Activated naive CD4-positive, alpha-beta T cell treated with anti-CD3 and anti-CD28 coated beads for 36 hours (primary cell): ENCODE data around the gene PRSS22. TPM values are rescaled to one million over a fixed set of nuclear protein-coding genes. Genes with fewer than 3 reads are reported as not detected.
A peak's percentile ranks its signal among the peaks of the same experiment; 100 is the strongest.

Experiments
- CTCF ChIA-PET: fragments of 350-600 bp; sonication (Branson Sonifier 250); formaldehyde crosslinking; loops from one replicate; lab custom pipeline; 2021; ENCODE audit warnings: antibody characterized with exemption; lab: Charles Lee
- DNase-seq: peaks from one replicate; pipeline ENCODE4 v3.0.0-alpha.2; 2020
- H3K27ac Mint-ChIP-seq: one replicate; pipeline ENCODE4 v1.8.0; 2021; ENCODE audit warnings: mild to moderate bottlenecking, mixed read lengths
- H3K27me3 Mint-ChIP-seq: one replicate; pipeline ENCODE4 v1.8.0; 2021; ENCODE audit warnings: low read depth, mixed read lengths
- H3K36me3 Mint-ChIP-seq: one replicate; pipeline ENCODE4 v1.8.0; 2021; ENCODE audit warnings: low read depth, mixed read lengths
- H3K4me1 Mint-ChIP-seq: one replicate; pipeline ENCODE4 v1.8.0; 2021; ENCODE audit warnings: low read depth, mixed read lengths
- H3K4me3 Mint-ChIP-seq: one replicate; pipeline ENCODE4 v1.8.0; 2021; ENCODE audit warnings: mild to moderate bottlenecking, moderate library complexity, mixed read lengths
- H3K9me3 Mint-ChIP-seq: one replicate; pipeline ENCODE4 v1.8.0; 2021; ENCODE audit warnings: mixed read lengths
- intact Hi-C: fragments of 100-400 bp; cut with micrococcal nuclease; formaldehyde crosslinking; loops from one replicate; pipeline ENCODE4 v1.15.1; 2023
- total RNA-seq, 2 experiments: library from RNA; stranded (reverse); gene quantifications; one replicate each; pipeline ENCODE4 v1.2.3, GENCODE V29; 2021

Gene PRSS22
- total RNA-seq, 2 experiments from 2014 or later: not detected

- H3K4me3 Mint-ChIP-seq: no peak overlapping the region
- no peaks in the 10 kb centered on the region for H3K9me3 Mint-ChIP-seq
- peaks cover 3% of the 10 kb centered on the region for H3K4me1 Mint-ChIP-seq
- DNase-seq: no peak
- CTCF ChIA-PET: interaction anchor here (0.5 kb wide), 1 partner anchor 24 kb away, joined by 3 read pairs; no protein-coding TSS in a partner anchor
- H3K27me3 Mint-ChIP-seq: no peaks in the 10 kb centered on the region
- H3K36me3 Mint-ChIP-seq: no peaks in the 10 kb centered on the region
- intact Hi-C loops: no loop called here
- peak overlapping the region; percentile 46 for H3K27ac Mint-ChIP-seq
Observed at GRCh38 chr16:2898831-2899563, 41.0 kb upstream of the PRSS22 start.

- H3K4me1 Mint-ChIP-seq: no peaks in the 10 kb centered on the region
- DNase-seq: no peak
- no peaks in the 10 kb centered on the region for H3K9me3 Mint-ChIP-seq
- no peak overlapping the region for H3K27ac Mint-ChIP-seq
- no peak overlapping the region for H3K4me3 Mint-ChIP-seq
- intact Hi-C loops: no loop called here
- no peaks in the 10 kb centered on the region for H3K36me3 Mint-ChIP-seq
- CTCF ChIA-PET: no interaction called here
- no peaks in the 10 kb centered on the region for H3K27me3 Mint-ChIP-seq
Observed at GRCh38 chr16:2897110-2897509, 39.1 kb upstream of the PRSS22 start.

- CTCF ChIA-PET: no interaction called here
- Mint-ChIP-seq H3K4me3 (no peak overlapping the region), H3K27ac (no peak overlapping the region), H3K4me1 (no peaks in the 10 kb centered on the region), H3K9me3 (no peaks in the 10 kb centered on the region), H3K36me3 (no peaks in the 10 kb centered on the region), H3K27me3 (no peaks in the 10 kb centered on the region)
- DNase-seq: no peak
- intact Hi-C loops: no loop called here
Observed at GRCh38 chr16:2896480-2897010, 38.6 kb upstream of the PRSS22 start.

- intact Hi-C loops: no loop called here
- H3K27ac Mint-ChIP-seq: no peak overlapping the region
- no peak for DNase-seq
- no peaks in the 10 kb centered on the region for H3K9me3 Mint-ChIP-seq
- no peak overlapping the region for H3K4me3 Mint-ChIP-seq
- no peaks in the 10 kb centered on the region for H3K27me3 Mint-ChIP-seq
- CTCF ChIA-PET: interaction anchor here (0.7 kb wide), 1 partner anchor 14 kb away, joined by 4 read pairs; no protein-coding TSS in a partner anchor
- H3K4me1 Mint-ChIP-seq: no peaks in the 10 kb centered on the region
- H3K36me3 Mint-ChIP-seq: no peaks in the 10 kb centered on the region
Observed at GRCh38 chr16:2895813-2896212, 37.8 kb upstream of the PRSS22 start.

- no peaks in the 10 kb centered on the region for H3K36me3 Mint-ChIP-seq
- H3K4me1 Mint-ChIP-seq: no peaks in the 10 kb centered on the region
- H3K27ac Mint-ChIP-seq: no peak overlapping the region
- CTCF ChIA-PET: interaction anchor here (0.7 kb wide), 1 partner anchor 9 kb away, joined by 4 read pairs; no protein-coding TSS in a partner anchor
- no peaks in the 10 kb centered on the region for H3K27me3 Mint-ChIP-seq
- intact Hi-C loops: no loop called here
- no peak overlapping the region for H3K4me3 Mint-ChIP-seq
- H3K9me3 Mint-ChIP-seq: no peaks in the 10 kb centered on the region
- DNase-seq: no peak
Observed at GRCh38 chr16:2894231-2894630, 36.3 kb upstream of the PRSS22 start.

GRCh38 chr16:2884041-2884451 lies 26.1 kb upstream of the PRSS22 start:
- peak overlapping the region; percentile 89 for H3K4me3 Mint-ChIP-seq
- DNase-seq: no peak
- no peaks in the 10 kb centered on the region for H3K36me3 Mint-ChIP-seq
- H3K4me1 Mint-ChIP-seq: peaks cover 14% of the 10 kb centered on the region
- CTCF ChIA-PET: interaction anchor here (1.1 to 2.1 kb wide), 3 partner anchors 16 to 27 kb away, joined by 4 to 8 read pairs (median 5); no protein-coding TSS in a partner anchor
- H3K27me3 Mint-ChIP-seq: no peaks in the 10 kb centered on the region
- no peaks in the 10 kb centered on the region for H3K9me3 Mint-ChIP-seq
- intact Hi-C loops: no loop called here
- peak overlapping the region; percentile 56 for H3K27ac Mint-ChIP-seq

- no peaks in the 10 kb centered on the region for H3K36me3 Mint-ChIP-seq
- intact Hi-C loops: no loop called here
- H3K27ac Mint-ChIP-seq: peak overlapping the region; percentile 56
- H3K27me3 Mint-ChIP-seq: no peaks in the 10 kb centered on the region
- CTCF ChIA-PET: interaction anchor here (0.9 to 2.1 kb wide), 6 partner anchors 15 to 145 kb away, joined by 3 to 8 read pairs (median 4); no protein-coding TSS in a partner anchor
- peak; percentile 12 for DNase-seq
- peak overlapping the region; percentile 89 for H3K4me3 Mint-ChIP-seq
- H3K4me1 Mint-ChIP-seq: peaks cover 14% of the 10 kb centered on the region
- H3K9me3 Mint-ChIP-seq: no peaks in the 10 kb centered on the region
Observed at GRCh38 chr16:2883458-2883908, 25.5 kb upstream of the PRSS22 start.

- Mint-ChIP-seq H3K36me3 (no peaks in the 10 kb centered on the region), H3K4me3 (peak within 1 kb of the TSS; percentile 89), H3K9me3 (no peaks in the 10 kb centered on the region), H3K27ac (peak within 1 kb of the TSS; percentile 91), H3K27me3 (no peaks in the 10 kb centered on the region), H3K4me1 (peaks cover 14% of the 10 kb centered on the region)
- intact Hi-C loops: loop anchor here (1.0 kb wide), 2 partner anchors 22 to 28 kb away; partner anchors contain the start of gene FLYWCH1
- CTCF ChIA-PET: interaction anchor here (0.6 to 2.1 kb wide), 9 partner anchors 15 to 254 kb away, joined by 3 to 8 read pairs (median 4); no protein-coding TSS in a partner anchor
- DNase-seq: peak; percentile 100
Observed at GRCh38 chr16:2882650-2883457, 24.9 kb upstream of the PRSS22 start, which contains the start of gene FLYWCH2. Gene FLYWCH2, plus strand, starts transcription at chr16:2883215. Its CDS starts 13,235 bp downstream, at chr16:2896450.

- CTCF ChIA-PET: interaction anchor here (0.6 to 2.1 kb wide), 7 partner anchors 14 to 255 kb away, joined by 4 to 8 read pairs (median 7); no protein-coding TSS in a partner anchor
- H3K27me3 Mint-ChIP-seq: no peaks in the 10 kb centered on the region
- H3K4me1 Mint-ChIP-seq: peaks cover 14% of the 10 kb centered on the region
- H3K9me3 Mint-ChIP-seq: no peaks in the 10 kb centered on the region
- peak; percentile 26 for DNase-seq
- intact Hi-C loops: loop anchor here (1.0 kb wide), 2 partner anchors 23 to 29 kb away; partner anchors contain the start of gene FLYWCH1
- peak overlapping the region; percentile 50 for H3K27ac Mint-ChIP-seq
- no peaks in the 10 kb centered on the region for H3K36me3 Mint-ChIP-seq
- peak overlapping the region; percentile 89 for H3K4me3 Mint-ChIP-seq
Observed at GRCh38 chr16:2881783-2882649, 24.0 kb upstream of the PRSS22 start.

GRCh38 chr16:2879854-2880508 lies 22.0 kb upstream of the PRSS22 start:
- CTCF ChIA-PET: interaction anchor here (0.8 to 2.9 kb wide), 4 partner anchors 12 to 47 kb away, joined by 3 to 9 read pairs (median 4); no protein-coding TSS in a partner anchor
- no peak overlapping the region for H3K27ac Mint-ChIP-seq
- peaks cover 8% of the 10 kb centered on the region for H3K4me1 Mint-ChIP-seq
- no peaks in the 10 kb centered on the region for H3K9me3 Mint-ChIP-seq
- intact Hi-C loops: no loop called here
- H3K27me3 Mint-ChIP-seq: no peaks in the 10 kb centered on the region
- no peaks in the 10 kb centered on the region for H3K36me3 Mint-ChIP-seq
- H3K4me3 Mint-ChIP-seq: no peak overlapping the region
- no peak for DNase-seq
